Astrocyte (in vitro differentiated cells and primary cell): ENCODE measurements around the gene FADS3. TPM values are rescaled to one million over a fixed set of nuclear protein-coding genes. Genes with fewer than 3 reads are reported as not detected.

Source experiments
- DNase-seq: peaks from one replicate; pipeline ENCODE4 v3.0.0-alpha.2; 2010; ENCODE audit warnings: low read depth
- FAIRE-seq: peaks from 2 replicates; lab custom pipeline; 2011; peaks lifted over from hg19 to GRCh38; lab: Jason Lieb, UNC
- H2AFZ ChIP-seq: 2 replicates; pipeline ENCODE4 v1.6.0; 2012; ENCODE audit warnings: low read depth, low read length, inconsistent platforms
- H3K27ac ChIP-seq: 2 replicates; pipeline ENCODE4 v1.5.1; 2011; ENCODE audit warnings: low read depth, low read length, inconsistent platforms
- H3K27me3 ChIP-seq: 2 replicates; pipeline ENCODE4 v1.6.0; 2011; ENCODE audit warnings: low read length, inconsistent platforms; ENCODE audit not compliant: insufficient read depth
- H3K36me3 ChIP-seq: 2 replicates; pipeline ENCODE4 v1.5.1; 2011; ENCODE audit warnings: low read length, inconsistent platforms; ENCODE audit not compliant: insufficient read depth
- H3K4me1 ChIP-seq: 2 replicates; pipeline ENCODE4 v1.5.1; 2011; ENCODE audit warnings: low read length, inconsistent platforms; ENCODE audit not compliant: insufficient read depth
- H3K4me2 ChIP-seq: 2 replicates; pipeline ENCODE4 v1.6.0; 2012; ENCODE audit warnings: low read length, inconsistent platforms
- H3K4me3 ChIP-seq: 2 replicates; pipeline ENCODE4 v1.5.1; 2011; ENCODE audit warnings: low read depth, mild to moderate bottlenecking, low read length, inconsistent platforms; ENCODE audit not compliant: insufficient read depth
- H3K79me2 ChIP-seq: 2 replicates; pipeline ENCODE4 v1.6.0; 2012; ENCODE audit warnings: mild to moderate bottlenecking, low read length, inconsistent platforms; ENCODE audit not compliant: insufficient read depth
- H3K9ac ChIP-seq: 2 replicates; pipeline ENCODE4 v1.6.0; 2012; ENCODE audit warnings: mild to moderate bottlenecking, low read length, inconsistent platforms
- H3K9me3 ChIP-seq: 2 replicates; pipeline ENCODE4 v1.5.1; 2012; ENCODE audit warnings: low read depth, mild to moderate bottlenecking, low read length, inconsistent platforms; ENCODE audit not compliant: insufficient read depth
- H4K20me1 ChIP-seq: 2 replicates; pipeline ENCODE4 v1.6.0; 2012; ENCODE audit warnings: low read length, inconsistent platforms; ENCODE audit not compliant: insufficient read depth
- H3K27ac Mint-ChIP-seq: one replicate; pipeline ENCODE4 v1.8.0; 2021; ENCODE audit warnings: mild to moderate bottlenecking, mixed read lengths; ENCODE audit not compliant: unreplicated experiment
- H3K27me3 Mint-ChIP-seq: one replicate; pipeline ENCODE4 v1.8.0; 2021; ENCODE audit warnings: low read depth, mixed read lengths; ENCODE audit not compliant: unreplicated experiment
- H3K36me3 Mint-ChIP-seq: one replicate; pipeline ENCODE4 v1.8.0; 2021; ENCODE audit warnings: low read depth, mixed read lengths; ENCODE audit not compliant: unreplicated experiment
- H3K4me1 Mint-ChIP-seq: one replicate; pipeline ENCODE4 v1.8.0; 2021; ENCODE audit warnings: low read depth, mixed read lengths; ENCODE audit not compliant: unreplicated experiment
- H3K4me3 Mint-ChIP-seq: one replicate; pipeline ENCODE4 v1.8.0; 2021; ENCODE audit warnings: mild to moderate bottlenecking, moderate library complexity, mixed read lengths; ENCODE audit not compliant: unreplicated experiment
- H3K9me3 Mint-ChIP-seq: one replicate; pipeline ENCODE4 v1.8.0; 2021; ENCODE audit warnings: mild to moderate bottlenecking, mixed read lengths; ENCODE audit not compliant: unreplicated experiment
- EZH2 ChIP-seq: IDR thresholded peaks from 2 replicates; pipeline ENCODE4 v1.6.1; 2012; ENCODE audit warnings: mild to moderate bottlenecking, low read length, inconsistent platforms; ENCODE audit not compliant: insufficient read depth
- total RNA-seq: library from RNA; stranded (reverse); gene quantifications from 2 replicates; pipeline ENCODE4 v1.2.1, GENCODE V29; 2021
- TF ChIP-seq, protein P1 (sequence below): IDR thresholded peaks from 2 replicates; pipeline ENCODE4 v1.5.1; 2011; ENCODE audit warnings: low read depth, mild to moderate bottlenecking, inconsistent platforms, low read length, moderate library complexity; ENCODE audit not compliant: insufficient read depth

The FADS3 gene
- total RNA-seq, 1 donor from 2014 or later, result 59.1 TPM

DNA sequence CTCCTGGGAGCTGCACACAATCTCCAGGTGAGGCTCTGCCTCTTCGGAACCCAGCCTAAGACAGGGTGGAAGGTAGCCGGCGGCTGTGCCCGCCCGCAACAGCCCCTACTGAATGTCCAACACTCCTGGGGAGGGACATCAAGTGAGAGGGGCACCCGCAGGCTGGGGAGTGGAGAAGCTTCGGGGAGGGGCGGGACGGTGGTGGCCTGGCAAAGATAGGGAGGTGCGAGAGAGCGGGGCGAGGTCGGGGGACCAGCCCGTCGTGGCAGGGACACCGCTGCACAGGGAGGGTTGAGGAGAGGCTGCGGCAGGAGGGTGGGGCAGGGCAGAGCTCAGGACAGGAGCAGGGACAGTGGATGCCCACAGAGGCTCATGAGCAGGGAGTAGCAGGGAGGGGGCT lies 8.9 kb upstream of the FADS3 start:
- Histone ChIP-seq H2AFZ (no peak overlapping the region), H3K4me1 (no peaks in the 10 kb centered on the region), H3K4me3 (no peak overlapping the region), H4K20me1 (no peaks in the 10 kb centered on the region), H3K36me3 (no peaks in the 10 kb centered on the region), H3K4me2 (no peak overlapping the region), H3K27me3 (no peaks in the 10 kb centered on the region), H3K9ac (no peak overlapping the region), H3K9me3 (no peaks in the 10 kb centered on the region), H3K79me2 (no peaks in the 10 kb centered on the region), H3K27ac (no peak overlapping the region)
- TF ChIP-seq EZH2, result no peak
- TF ChIP-seq, protein P1, sequence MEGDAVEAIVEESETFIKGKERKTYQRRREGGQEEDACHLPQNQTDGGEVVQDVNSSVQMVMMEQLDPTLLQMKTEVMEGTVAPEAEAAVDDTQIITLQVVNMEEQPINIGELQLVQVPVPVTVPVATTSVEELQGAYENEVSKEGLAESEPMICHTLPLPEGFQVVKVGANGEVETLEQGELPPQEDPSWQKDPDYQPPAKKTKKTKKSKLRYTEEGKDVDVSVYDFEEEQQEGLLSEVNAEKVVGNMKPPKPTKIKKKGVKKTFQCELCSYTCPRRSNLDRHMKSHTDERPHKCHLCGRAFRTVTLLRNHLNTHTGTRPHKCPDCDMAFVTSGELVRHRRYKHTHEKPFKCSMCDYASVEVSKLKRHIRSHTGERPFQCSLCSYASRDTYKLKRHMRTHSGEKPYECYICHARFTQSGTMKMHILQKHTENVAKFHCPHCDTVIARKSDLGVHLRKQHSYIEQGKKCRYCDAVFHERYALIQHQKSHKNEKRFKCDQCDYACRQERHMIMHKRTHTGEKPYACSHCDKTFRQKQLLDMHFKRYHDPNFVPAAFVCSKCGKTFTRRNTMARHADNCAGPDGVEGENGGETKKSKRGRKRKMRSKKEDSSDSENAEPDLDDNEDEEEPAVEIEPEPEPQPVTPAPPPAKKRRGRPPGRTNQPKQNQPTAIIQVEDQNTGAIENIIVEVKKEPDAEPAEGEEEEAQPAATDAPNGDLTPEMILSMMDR, result no peak
- Mint-ChIP-seq H3K9me3 (no peaks in the 10 kb centered on the region), H3K4me3 (no peak overlapping the region), H3K36me3 (peaks cover 3% of the 10 kb centered on the region), H3K27me3 (peaks cover 29% of the 10 kb centered on the region), H3K4me1 (no peaks in the 10 kb centered on the region), H3K27ac (no peak overlapping the region)
- no peak for FAIRE-seq
- no peak for DNase-seq

- Histone ChIP-seq H2AFZ (no peak overlapping the region), H3K36me3 (no peaks in the 10 kb centered on the region), H4K20me1 (no peaks in the 10 kb centered on the region), H3K27me3 (no peaks in the 10 kb centered on the region), H3K27ac (no peak overlapping the region), H3K9me3 (no peaks in the 10 kb centered on the region), H3K4me1 (no peaks in the 10 kb centered on the region), H3K4me3 (no peak overlapping the region), H3K4me2 (no peak overlapping the region), H3K79me2 (no peaks in the 10 kb centered on the region), H3K9ac (no peak overlapping the region)
- no peaks in the 10 kb centered on the region for H3K4me1 Mint-ChIP-seq
- FAIRE-seq, result no peak
- peak; percentile 29 for DNase-seq
- H3K27me3 Mint-ChIP-seq, result peaks cover 26% of the 10 kb centered on the region
- no peak overlapping the region for H3K27ac Mint-ChIP-seq
- TF ChIP-seq EZH2, result no peak
- TF ChIP-seq, protein P1, result peak; percentile 94
- H3K36me3 Mint-ChIP-seq, result peaks cover 3% of the 10 kb centered on the region
- H3K9me3 Mint-ChIP-seq, result no peaks in the 10 kb centered on the region
- no peak overlapping the region for H3K4me3 Mint-ChIP-seq
These were observed 7.9 kb upstream of the FADS3 start for GRCh38 chr11:61899146-61899841.

- Mint-ChIP-seq H3K4me1 (no peaks in the 10 kb centered on the region), H3K27me3 (peaks cover 16% of the 10 kb centered on the region), H3K9me3 (no peaks in the 10 kb centered on the region), H3K27ac (no peak overlapping the region), H3K4me3 (no peak overlapping the region), H3K36me3 (peaks cover 3% of the 10 kb centered on the region)
- H3K9ac ChIP-seq, result no peak overlapping the region
- no peak for FAIRE-seq
- H3K27ac ChIP-seq, result no peak overlapping the region
- TF ChIP-seq, protein P1, result no peak
- TF ChIP-seq EZH2, result no peak
- no peaks in the 10 kb centered on the region for H4K20me1 ChIP-seq
- no peaks in the 10 kb centered on the region for H3K27me3 ChIP-seq
- DNase-seq, result no peak
- H3K4me2 ChIP-seq, result no peak overlapping the region
- H3K79me2 ChIP-seq, result no peaks in the 10 kb centered on the region
- H3K4me3 ChIP-seq, result no peak overlapping the region
- no peaks in the 10 kb centered on the region for H3K36me3 ChIP-seq
- no peaks in the 10 kb centered on the region for H3K9me3 ChIP-seq
- H3K4me1 ChIP-seq, result no peaks in the 10 kb centered on the region
- no peak overlapping the region for H2AFZ ChIP-seq
These were observed 6.9 kb upstream of the FADS3 start for GRCh38 chr11:61898247-61898582.
